Lower lobe of right lung (tissue), 2 donors: ENCODE results near the gene CLDN8. TPM values are rescaled to one million over a fixed set of nuclear protein-coding genes. Genes with fewer than 3 reads are reported as not detected.

Source experiments
- ATAC-seq, 2 donors: fragments of 200-7000 bp; cut with Tn5 transposase; one replicate each; pipeline ENCODE4 v1.9.1; 2020 to 2022; ENCODE audit warnings: mild to moderate bottlenecking in 2 of 2, moderate library complexity in 2 of 2
- DNase-seq: peaks from one replicate; pipeline ENCODE4 v3.0.0-alpha.2; 2020
- H3K27ac ChIP-seq: fragments of 200-600 bp; one replicate; pipeline ENCODE4 v1.8.0; 2022
- H3K27me3 ChIP-seq: fragments of 200-600 bp; one replicate; pipeline ENCODE4 v1.8.0; 2022; ENCODE audit warnings: low read depth
- H3K36me3 ChIP-seq: fragments of 200-600 bp; one replicate; pipeline ENCODE4 v1.8.0; 2022; ENCODE audit warnings: mild to moderate bottlenecking
- H3K4me1 ChIP-seq: fragments of 200-600 bp; one replicate; pipeline ENCODE4 v1.8.0; 2022
- H3K4me3 ChIP-seq: fragments of 200-600 bp; one replicate; pipeline ENCODE4 v1.8.0; 2022; ENCODE audit warnings: mild to moderate bottlenecking
- H3K9me3 ChIP-seq: fragments of 200-600 bp; one replicate; pipeline ENCODE4 v1.8.0; 2022
- intact Hi-C: fragments of 100-400 bp; cut with DNase I; formaldehyde crosslinking; loops from one replicate; pipeline ENCODE4 v1.11.0; 2022
- total RNA-seq: library from RNA; stranded (reverse); fragmentation: NEBNext Ultra II Directional; extraction: Animal tissue kit (Norgen Biotek cat#: 25700); gene quantifications from one replicate; pipeline ENCODE4 v1.2.1, GENCODE V29; 2021
- TF ChIP-seq, protein P1 (sequence below): fragments of 200-600 bp; IDR thresholded peaks from one replicate; pipeline ENCODE4 v1.8.0; 2022; ENCODE audit warnings: antibody characterized with exemption, mild to moderate bottlenecking
- donor health status: DM: no; HTN: yes; CAD: no; lungs with severe emphysema.

The CLDN8 gene
- total RNA-seq, 1 donor from 2014 or later = 2.9 TPM

DNA sequence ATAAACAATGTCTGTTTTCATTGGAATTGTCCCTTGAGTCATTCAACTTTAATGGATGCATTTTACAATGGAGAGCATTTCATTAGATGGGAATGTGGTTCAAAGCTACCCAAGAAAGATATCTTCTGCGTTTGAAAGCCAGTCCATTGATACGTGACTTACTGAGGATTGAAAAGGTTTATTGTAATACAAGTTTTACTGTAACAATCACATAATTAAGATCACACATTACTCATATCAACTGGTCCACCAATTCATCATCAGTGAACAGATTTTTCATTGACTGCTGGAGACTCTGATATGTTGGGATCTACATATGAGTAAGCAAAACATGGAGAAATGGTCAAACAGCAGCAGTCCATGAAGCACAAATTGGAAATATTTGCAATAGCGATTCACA lies 34.0 kb upstream of the CLDN8 start:
- Histone ChIP-seq H3K27ac (no peak overlapping the region), H3K9me3 (no peaks in the 10 kb centered on the region), H3K4me1 (no peaks in the 10 kb centered on the region), H3K36me3 (no peaks in the 10 kb centered on the region), H3K4me3 (no peak overlapping the region), H3K27me3 (no peaks in the 10 kb centered on the region)
- TF ChIP-seq, protein P1, sequence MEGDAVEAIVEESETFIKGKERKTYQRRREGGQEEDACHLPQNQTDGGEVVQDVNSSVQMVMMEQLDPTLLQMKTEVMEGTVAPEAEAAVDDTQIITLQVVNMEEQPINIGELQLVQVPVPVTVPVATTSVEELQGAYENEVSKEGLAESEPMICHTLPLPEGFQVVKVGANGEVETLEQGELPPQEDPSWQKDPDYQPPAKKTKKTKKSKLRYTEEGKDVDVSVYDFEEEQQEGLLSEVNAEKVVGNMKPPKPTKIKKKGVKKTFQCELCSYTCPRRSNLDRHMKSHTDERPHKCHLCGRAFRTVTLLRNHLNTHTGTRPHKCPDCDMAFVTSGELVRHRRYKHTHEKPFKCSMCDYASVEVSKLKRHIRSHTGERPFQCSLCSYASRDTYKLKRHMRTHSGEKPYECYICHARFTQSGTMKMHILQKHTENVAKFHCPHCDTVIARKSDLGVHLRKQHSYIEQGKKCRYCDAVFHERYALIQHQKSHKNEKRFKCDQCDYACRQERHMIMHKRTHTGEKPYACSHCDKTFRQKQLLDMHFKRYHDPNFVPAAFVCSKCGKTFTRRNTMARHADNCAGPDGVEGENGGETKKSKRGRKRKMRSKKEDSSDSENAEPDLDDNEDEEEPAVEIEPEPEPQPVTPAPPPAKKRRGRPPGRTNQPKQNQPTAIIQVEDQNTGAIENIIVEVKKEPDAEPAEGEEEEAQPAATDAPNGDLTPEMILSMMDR = no peak
- intact Hi-C loops = no loop called here
- DNase-seq (no peak), ATAC-seq (no peak)

GRCh38 chr21:30248844-30249243 lies 32.9 kb upstream of the CLDN8 start:
- H3K36me3 ChIP-seq = no peaks in the 10 kb centered on the region
- no peaks in the 10 kb centered on the region for H3K9me3 ChIP-seq
- no peak for DNase-seq
- no peaks in the 10 kb centered on the region for H3K27me3 ChIP-seq
- intact Hi-C loops = no loop called here
- ATAC-seq = no peak
- no peak overlapping the region for H3K27ac ChIP-seq
- TF ChIP-seq, protein P1 = no peak
- H3K4me3 ChIP-seq = no peak overlapping the region
- no peaks in the 10 kb centered on the region for H3K4me1 ChIP-seq

- Histone ChIP-seq H3K4me1 (no peaks in the 10 kb centered on the region), H3K4me3 (no peak overlapping the region), H3K9me3 (no peaks in the 10 kb centered on the region), H3K27ac (no peak overlapping the region), H3K36me3 (no peaks in the 10 kb centered on the region), H3K27me3 (no peaks in the 10 kb centered on the region)
- no peak for ATAC-seq
- no peak for DNase-seq
- intact Hi-C loops = no loop called here
- TF ChIP-seq, protein P1 = no peak
These were observed 29.2 kb upstream of the CLDN8 start for GRCh38 chr21:30245061-30245460.

- H3K36me3 ChIP-seq = no peaks in the 10 kb centered on the region
- no peaks in the 10 kb centered on the region for H3K9me3 ChIP-seq
- H3K4me3 ChIP-seq = no peak overlapping the region
- intact Hi-C loops = no loop called here
- no peak overlapping the region for H3K27ac ChIP-seq
- ATAC-seq = no peak
- TF ChIP-seq, protein P1 = no peak
- DNase-seq = no peak
- H3K27me3 ChIP-seq = no peaks in the 10 kb centered on the region
- no peaks in the 10 kb centered on the region for H3K4me1 ChIP-seq
These were observed 27.8 kb upstream of the CLDN8 start for GRCh38 chr21:30243691-30244090.

DNA sequence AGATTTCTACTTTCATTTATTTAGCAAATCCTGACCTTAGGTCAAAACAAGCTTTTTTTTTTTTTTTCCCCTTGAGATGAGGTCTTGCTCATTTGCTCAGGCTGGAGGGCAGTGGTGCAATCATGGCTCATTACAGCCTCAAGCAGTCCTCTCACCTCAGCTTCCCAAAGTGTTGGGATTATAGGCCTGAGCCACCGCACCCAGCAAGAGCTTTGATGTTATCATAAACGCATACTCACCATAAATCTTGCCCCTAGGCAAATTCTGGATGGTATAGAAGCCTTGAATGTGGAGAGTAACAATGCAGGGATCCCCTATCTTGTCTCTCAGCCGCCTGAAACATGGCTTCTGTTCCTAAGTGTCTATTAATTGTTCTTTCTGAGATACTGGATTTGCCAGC lies 24.8 kb upstream of the CLDN8 start:
- intact Hi-C loops = no loop called here
- no peaks in the 10 kb centered on the region for H3K9me3 ChIP-seq

More for the DNA sequence above, 24.8 kb upstream of the CLDN8 start:
- TF ChIP-seq, protein P1 = no peak
- DNase-seq (no peak), ATAC-seq (no peak)
- Histone ChIP-seq H3K27ac (no peak overlapping the region), H3K4me3 (no peak overlapping the region), H3K36me3 (no peaks in the 10 kb centered on the region), H3K4me1 (no peaks in the 10 kb centered on the region), H3K27me3 (no peaks in the 10 kb centered on the region)
